HEK293 (cell line): ENCODE measurements around the gene ACR.
A peak's percentile ranks its signal among the peaks of the same experiment; 100 is the strongest.

Experiments
- CTCF ChIA-PET: fragments of 350-600 bp; formaldehyde crosslinking; extraction: SDS; loops from one replicate; lab custom pipeline; 2021; ENCODE audit warnings: antibody characterized with exemption; lab: Yijun Ruan, JAX
- POLR2A ChIA-PET: fragments of 300-600 bp; formaldehyde crosslinking; extraction: SDS; loops from one replicate; lab custom pipeline; 2020; ENCODE audit warnings: antibody characterized with exemption, inconsistent platforms; lab: Yijun Ruan, JAX
- H3K27ac ChIP-seq: fragments of 200-500 bp; sonication (Bioruptor generic); 2 replicates; pipeline ENCODE4 v1.5.1; 2014; ENCODE audit warnings: low read depth, low read length, control low read depth, inconsistent platforms; ENCODE audit errors: extremely low read depth
- H3K36me3 ChIP-seq, 2 experiments: fragments of 200-500 bp in 1 of 2; sonication (Bioruptor generic) in 1 of 2; 1 replicate in 1 of 2; 2 replicates in 1 of 2; pipeline ENCODE4 v1.5.1; 2014 to 2017; ENCODE audit warnings: inconsistent platforms in 2 of 2, low read length in 2 of 2; ENCODE audit not compliant: control insufficient read depth in 2 of 2, insufficient read depth in 1 of 2
- H3K4me1 ChIP-seq: fragments of 200-500 bp; sonication (Bioruptor generic); 2 replicates; pipeline ENCODE4 v1.5.1; 2014; ENCODE audit warnings: mild to moderate bottlenecking, low read length, inconsistent platforms; ENCODE audit not compliant: control insufficient read depth, insufficient read depth
- H3K4me3 ChIP-seq: 2 replicates; pipeline ENCODE4 v1.5.1; 2011; ENCODE audit warnings: low read depth, mild to moderate bottlenecking, control low read depth, low read length, moderate library complexity
- H3K9me3 ChIP-seq: fragments of 200-500 bp; sonication (Bioruptor generic); 2 replicates; pipeline ENCODE4 v1.5.1; 2014; ENCODE audit warnings: low read depth, low read length, inconsistent platforms; ENCODE audit not compliant: control insufficient read depth, insufficient read depth
- ELK4 ChIP-seq: IDR thresholded peaks from 2 replicates; pipeline ENCODE4 v1.6.1; 2011; ENCODE audit warnings: mild to moderate bottlenecking, low read depth, low read length, borderline replicate concordance
- FEZF1 ChIP-seq: fragments of 450-650 bp; formaldehyde crosslinking; IDR thresholded peaks from 2 replicates; pipeline ENCODE4 v1.5.1; 2016; ENCODE audit warnings: missing biosample characterization, missing genetic modification characterization
- GLI4 ChIP-seq: fragments of 450-650 bp; formaldehyde crosslinking; IDR thresholded peaks from 2 replicates; pipeline ENCODE4 v1.5.1; 2016; ENCODE audit warnings: missing biosample characterization, missing genetic modification characterization
- GLIS1 ChIP-seq: fragments of 450-650 bp; formaldehyde crosslinking; IDR thresholded peaks from 2 replicates; pipeline ENCODE4 v1.5.1; 2016; ENCODE audit warnings: missing biosample characterization, missing genetic modification characterization
- MYNN ChIP-seq: fragments of 450-650 bp; formaldehyde crosslinking; IDR thresholded peaks from 2 replicates; pipeline ENCODE4 v1.5.1; 2016; ENCODE audit warnings: missing biosample characterization, missing genetic modification characterization, borderline replicate concordance
- PATZ1 ChIP-seq: fragments of 450-650 bp; formaldehyde crosslinking; IDR thresholded peaks from 2 replicates; pipeline ENCODE4 v1.5.1; 2016; ENCODE audit warnings: missing biosample characterization, missing genetic modification characterization
- REPIN1 ChIP-seq: fragments of 450-650 bp; formaldehyde crosslinking; IDR thresholded peaks from 2 replicates; pipeline ENCODE4 v1.5.1; 2017; ENCODE audit warnings: missing biosample characterization, missing genetic modification characterization, low read depth
- SCRT1 ChIP-seq: fragments of 450-650 bp; formaldehyde crosslinking; IDR thresholded peaks from 2 replicates; pipeline ENCODE4 v1.5.1; 2016; ENCODE audit warnings: missing biosample characterization, missing genetic modification characterization, borderline replicate concordance
- ZEB2 ChIP-seq: fragments of 450-650 bp; formaldehyde crosslinking; IDR thresholded peaks from 2 replicates; pipeline ENCODE4 v1.5.1; 2016; ENCODE audit warnings: missing biosample characterization, missing genetic modification characterization
- ZFP69B ChIP-seq: fragments of 450-650 bp; formaldehyde crosslinking; IDR thresholded peaks from 2 replicates; pipeline ENCODE4 v1.5.1; 2016; ENCODE audit warnings: missing biosample characterization, missing genetic modification characterization
- ZIC2 ChIP-seq: fragments of 450-650 bp; formaldehyde crosslinking; IDR thresholded peaks from 2 replicates; pipeline ENCODE4 v1.5.1; 2016; ENCODE audit warnings: missing biosample characterization, missing genetic modification characterization
- ZNF10 ChIP-seq: fragments of 450-650 bp; formaldehyde crosslinking; IDR thresholded peaks from 2 replicates; pipeline ENCODE4 v1.5.1; 2017; ENCODE audit warnings: missing biosample characterization, missing genetic modification characterization
- ZNF146 ChIP-seq: fragments of 450-650 bp; formaldehyde crosslinking; IDR thresholded peaks from 2 replicates; pipeline ENCODE4 v1.5.1; 2016; ENCODE audit warnings: missing biosample characterization, missing genetic modification characterization
- ZNF155 ChIP-seq: fragments of 450-650 bp; formaldehyde crosslinking; IDR thresholded peaks from 2 replicates; pipeline ENCODE4 v1.5.1; 2016; ENCODE audit warnings: missing biosample characterization, missing genetic modification characterization
- ZNF16 ChIP-seq: fragments of 450-650 bp; formaldehyde crosslinking; IDR thresholded peaks from 2 replicates; pipeline ENCODE4 v1.5.1; 2016; ENCODE audit warnings: low read depth, missing biosample characterization, missing genetic modification characterization
- ZNF184 ChIP-seq: fragments of 450-650 bp; IDR thresholded peaks from 2 replicates; pipeline ENCODE4 v1.5.1; 2018; ENCODE audit warnings: missing biosample characterization, mild to moderate bottlenecking, missing genetic modification characterization
- ZNF221 ChIP-seq: fragments of 450-650 bp; formaldehyde crosslinking; IDR thresholded peaks from 2 replicates; pipeline ENCODE4 v1.5.1; 2017; ENCODE audit warnings: missing biosample characterization, missing genetic modification characterization, borderline replicate concordance
- ZNF239 ChIP-seq: fragments of 450-650 bp; formaldehyde crosslinking; IDR thresholded peaks from 2 replicates; pipeline ENCODE4 v1.5.1; 2016; ENCODE audit warnings: missing biosample characterization, missing genetic modification characterization
- ZNF335 ChIP-seq: fragments of 450-650 bp; formaldehyde crosslinking; conservative IDR thresholded peaks from 2 replicates; pipeline ENCODE4 v1.5.1; 2016; ENCODE audit warnings: missing biosample characterization, missing genetic modification characterization
- ZNF341 ChIP-seq: fragments of 450-650 bp; formaldehyde crosslinking; IDR thresholded peaks from 2 replicates; pipeline ENCODE4; 2016; ENCODE audit warnings: low read depth, missing biosample characterization, missing genetic modification characterization
- ZNF530 ChIP-seq: fragments of 450-650 bp; formaldehyde crosslinking; IDR thresholded peaks from 2 replicates; pipeline ENCODE4 v1.5.1; 2016; ENCODE audit warnings: low read depth, missing biosample characterization, missing genetic modification characterization
- ZNF654 ChIP-seq: fragments of 450-650 bp; formaldehyde crosslinking; IDR thresholded peaks from 2 replicates; pipeline ENCODE4 v1.5.1; 2016; ENCODE audit warnings: low read depth, missing biosample characterization, missing genetic modification characterization
- ZNF677 ChIP-seq: fragments of 450-650 bp; IDR thresholded peaks from 2 replicates; pipeline ENCODE4 v1.5.0; 2018; ENCODE audit warnings: missing biosample characterization, mild to moderate bottlenecking, missing genetic modification characterization, moderate library complexity
- ZNF701 ChIP-seq: fragments of 450-650 bp; formaldehyde crosslinking; IDR thresholded peaks from 2 replicates; pipeline ENCODE4 v1.5.1; 2016; ENCODE audit warnings: missing biosample characterization, missing genetic modification characterization
- ZNF76 ChIP-seq: fragments of 450-650 bp; formaldehyde crosslinking; IDR thresholded peaks from 2 replicates; pipeline ENCODE4; 2016; ENCODE audit warnings: low read depth, missing biosample characterization, missing genetic modification characterization, borderline replicate concordance
- ZNF768 ChIP-seq: fragments of 450-650 bp; formaldehyde crosslinking; IDR thresholded peaks from 2 replicates; pipeline ENCODE4 v1.5.1; 2018; ENCODE audit warnings: missing biosample characterization, mild to moderate bottlenecking, missing genetic modification characterization
- ZXDB ChIP-seq: fragments of 450-650 bp; formaldehyde crosslinking; IDR thresholded peaks from 2 replicates; pipeline ENCODE4 v1.5.1; 2016; ENCODE audit warnings: missing biosample characterization, missing genetic modification characterization
- TF ChIP-seq, protein P1 (sequence below): fragments of 450-650 bp; formaldehyde crosslinking; IDR thresholded peaks from 2 replicates; pipeline ENCODE4 v1.5.1; 2016; ENCODE audit warnings: missing biosample characterization, missing genetic modification characterization

The ACR gene

GRCh38 chr22:50738649-50739227 lies 734 bp downstream of the ACR start:
- CTCF ChIA-PET = no interaction called here
- no peak overlapping the region for H3K27ac ChIP-seq
- no peaks in the 10 kb centered on the region for H3K9me3 ChIP-seq
- H3K36me3 ChIP-seq = no peaks in the 10 kb centered on the region
- H3K4me3 ChIP-seq = no peak overlapping the region
- no peaks in the 10 kb centered on the region for H3K4me1 ChIP-seq
- TF ChIP-seq ZNF701 (tag by site-specific recombination) = no peak
- TF ChIP-seq ZNF184 (tag by site-specific recombination) = no peak
- no peak for TF ChIP-seq ZNF16
- TF ChIP-seq ZNF155 (tag by site-specific recombination) = no peak
- no peak for TF ChIP-seq PATZ1 (tag by site-specific recombination)
- TF ChIP-seq ZNF76 (tag by site-specific recombination) = no peak
- TF ChIP-seq ZNF654 (tag by site-specific recombination) = no peak
- no peak for TF ChIP-seq ELK4
- no peak for TF ChIP-seq GLI4
- no peak for TF ChIP-seq ZXDB (tag by site-specific recombination)
- TF ChIP-seq ZNF768 (tag by site-specific recombination) = no peak
- no peak for TF ChIP-seq ZNF677
- no peak for TF ChIP-seq ZNF146 (tag by site-specific recombination)
- TF ChIP-seq ZNF221 = no peak
- TF ChIP-seq, protein P1, sequence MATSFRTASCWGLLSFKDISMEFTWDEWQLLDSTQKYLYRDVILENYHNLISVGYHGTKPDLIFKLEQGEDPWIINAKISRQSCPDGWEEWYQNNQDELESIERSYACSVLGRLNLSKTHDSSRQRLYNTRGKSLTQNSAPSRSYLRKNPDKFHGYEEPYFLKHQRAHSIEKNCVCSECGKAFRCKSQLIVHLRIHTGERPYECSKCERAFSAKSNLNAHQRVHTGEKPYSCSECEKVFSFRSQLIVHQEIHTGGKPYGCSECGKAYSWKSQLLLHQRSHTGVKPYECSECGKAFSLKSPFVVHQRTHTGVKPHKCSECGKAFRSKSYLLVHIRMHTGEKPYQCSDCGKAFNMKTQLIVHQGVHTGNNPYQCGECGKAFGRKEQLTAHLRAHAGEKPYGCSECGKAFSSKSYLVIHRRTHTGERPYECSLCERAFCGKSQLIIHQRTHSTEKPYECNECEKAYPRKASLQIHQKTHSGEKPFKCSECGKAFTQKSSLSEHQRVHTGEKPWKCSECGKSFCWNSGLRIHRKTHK (tag by site-specific recombination) = no peak
- TF ChIP-seq, all 188 proteins: peak for 0
- POLR2A ChIA-PET = no interaction called here

DNA sequence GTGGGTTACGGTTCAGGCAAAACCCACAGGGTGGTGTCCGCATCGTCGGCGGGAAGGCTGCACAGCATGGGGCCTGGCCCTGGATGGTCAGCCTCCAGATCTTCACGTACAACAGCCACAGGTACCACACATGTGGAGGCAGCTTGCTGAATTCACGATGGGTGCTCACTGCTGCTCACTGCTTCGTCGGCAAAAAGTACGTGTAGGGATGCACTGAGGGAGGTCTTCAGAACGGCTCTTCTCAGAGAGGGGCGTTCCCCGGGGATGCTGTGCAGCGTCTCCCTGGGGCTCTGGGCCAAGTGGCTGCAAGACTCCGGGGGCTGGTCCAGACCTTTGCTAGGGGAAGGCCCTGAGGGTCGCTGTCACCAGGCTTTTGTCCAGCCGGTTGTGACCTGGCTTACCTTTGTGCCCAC lies 1.3 kb downstream of the ACR start:
- TF ChIP-seq ZNF341 (tag by site-specific recombination) (peak; percentile 52), ZIC2 (peak; percentile 91), ZNF530 (no peak), SCRT1 (tag by site-specific recombination) (0 out of 2 replicates have a peak, but pooled peaks have one; percentile 60)
- ChIA-PET CTCF (no interaction called here), POLR2A (no interaction called here)
- H3K27ac ChIP-seq = no peak overlapping the region
- H3K4me1 ChIP-seq = no peaks in the 10 kb centered on the region
- H3K4me3 ChIP-seq = no peak overlapping the region
- no peaks in the 10 kb centered on the region for H3K36me3 ChIP-seq
- H3K9me3 ChIP-seq = no peaks in the 10 kb centered on the region

DNA sequence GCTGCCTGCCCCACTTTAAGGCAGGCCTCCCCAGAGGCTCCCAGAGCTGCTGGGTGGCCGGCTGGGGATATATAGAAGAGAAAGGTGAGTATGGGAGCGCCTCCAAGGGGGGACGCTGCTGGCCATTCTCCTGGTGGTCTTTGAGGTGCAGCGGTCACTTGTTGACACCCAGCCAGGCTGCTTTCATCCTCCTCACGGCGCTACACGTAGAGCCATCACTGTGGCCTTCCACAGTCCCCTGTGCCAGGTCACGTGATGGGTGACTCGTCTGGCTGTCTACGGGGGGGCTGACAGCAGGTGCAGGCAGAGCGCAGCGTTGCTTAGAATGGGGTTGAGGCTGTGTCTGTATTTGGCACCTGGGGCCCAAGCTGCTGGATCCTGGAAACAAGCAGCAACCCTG lies 1.9 kb downstream of the ACR start:
- POLR2A ChIA-PET = no interaction called here
- TF ChIP-seq ZNF184 (tag by site-specific recombination) (no peak), GLIS1 (tag by site-specific recombination) (peak; percentile 43; the same call in 1 of the 2 replicates), ELK4 (no peak), ZNF239 (tag by site-specific recombination) (no peak), MYNN (no peak), FEZF1 (tag by site-specific recombination) (no peak), ZFP69B (no peak), ZEB2 (tag by site-specific recombination) (no peak), REPIN1 (tag by site-specific recombination) (no peak), ZNF335 (no peak), ZNF10 (no peak)

More for the DNA sequence above, 1.9 kb downstream of the ACR start:
- Histone ChIP-seq H3K27ac (no peak overlapping the region), H3K4me1 (no peaks in the 10 kb centered on the region), H3K4me3 (no peak overlapping the region), H3K9me3 (no peaks in the 10 kb centered on the region), H3K36me3 (no peaks in the 10 kb centered on the region)
- CTCF ChIA-PET = no interaction called here
